NCI-H69 (cell line): ENCODE measurements around the gene KRT33A.

Experiments
- DNase-seq: peaks from one replicate; lab custom pipeline; 2025; lab: John Stamatoyannopoulos, UW

The KRT33A gene

DNA sequence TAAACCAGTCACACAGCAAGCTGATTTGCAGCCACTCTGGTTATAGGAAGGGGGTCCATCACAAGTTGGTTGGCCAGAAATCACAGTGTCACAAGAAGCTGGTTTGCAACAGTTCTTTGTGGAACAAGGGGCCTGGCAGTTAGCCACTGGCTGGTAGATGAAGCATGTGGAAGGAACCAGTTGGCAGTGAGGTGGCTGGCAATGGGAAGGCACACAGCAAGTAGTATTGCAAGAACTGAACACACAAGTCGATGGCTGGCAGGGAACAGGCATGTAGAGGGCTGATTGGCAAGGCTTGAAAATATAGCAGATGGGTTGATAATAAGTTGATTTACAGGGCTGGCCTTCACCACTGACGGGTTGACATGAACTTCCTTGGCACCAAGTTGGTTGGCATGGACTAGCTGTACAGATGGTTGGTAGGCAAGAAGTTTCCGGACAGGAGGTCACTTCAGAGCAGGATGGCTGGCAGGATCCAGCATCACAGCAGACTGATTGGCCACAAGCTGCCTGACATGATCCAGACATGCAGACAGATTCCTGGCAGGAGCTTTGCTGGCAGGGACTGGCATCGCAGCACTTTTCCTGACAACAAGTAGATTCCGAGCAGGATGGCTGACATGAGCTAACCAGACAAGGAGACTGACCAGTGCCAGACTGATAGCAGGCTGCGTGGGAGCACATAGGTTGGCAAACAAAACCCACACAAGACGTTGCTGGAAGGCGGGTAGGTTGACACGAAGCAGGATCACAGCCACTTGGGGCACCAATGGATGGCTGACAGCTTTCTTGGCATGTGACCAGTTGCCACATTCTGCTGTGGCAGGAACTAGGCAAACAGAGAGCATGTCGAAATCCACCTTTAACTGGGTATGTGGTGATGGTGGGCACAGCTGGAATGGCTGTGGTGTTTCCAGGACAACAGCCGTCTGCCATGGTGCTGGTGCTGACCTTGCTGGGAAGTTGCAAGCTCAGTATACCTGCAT lies 48.4 kb downstream of the KRT33A start, which contains the start of gene KRTAP29-1:
Gene KRTAP29-1, minus strand, starts transcription at position 936 of the 986 bp plus-strand sequence. Its CDS starts 0 bp downstream, at position 936.
- no peak for DNase-seq

DNA sequence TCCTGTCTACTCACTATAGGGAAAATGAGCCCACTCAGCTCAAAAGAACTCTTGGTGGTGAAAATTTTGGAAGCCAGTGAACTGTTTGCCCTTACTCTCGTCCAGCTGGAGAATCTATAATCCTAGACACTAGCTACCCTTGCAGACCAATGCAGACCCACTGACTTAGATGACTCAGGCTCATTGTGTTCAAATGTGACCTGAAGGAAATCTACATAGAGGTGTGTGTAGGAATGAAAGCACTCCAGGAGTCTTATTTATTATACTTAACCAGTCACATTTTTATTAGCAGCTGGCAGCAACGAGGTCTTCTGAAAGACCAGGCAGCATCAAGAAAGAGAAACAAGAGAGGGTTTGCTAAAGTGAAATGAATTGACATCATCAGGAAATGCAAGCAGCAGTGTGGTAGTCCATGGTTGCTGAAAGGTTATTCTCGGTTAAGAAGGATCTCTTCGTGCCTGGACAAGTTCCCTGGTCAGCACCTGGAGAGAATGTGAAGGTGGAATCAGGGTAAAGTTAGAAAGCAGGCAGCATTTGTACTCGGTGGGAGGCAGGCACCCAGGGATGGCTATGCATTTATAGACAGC lies 49.3 kb downstream of the KRT33A start:
- DNase-seq, result no peak

- no peak for DNase-seq
These were observed 52.0 kb downstream of the KRT33A start for GRCh38 chr17:41298458-41299135.

DNA sequence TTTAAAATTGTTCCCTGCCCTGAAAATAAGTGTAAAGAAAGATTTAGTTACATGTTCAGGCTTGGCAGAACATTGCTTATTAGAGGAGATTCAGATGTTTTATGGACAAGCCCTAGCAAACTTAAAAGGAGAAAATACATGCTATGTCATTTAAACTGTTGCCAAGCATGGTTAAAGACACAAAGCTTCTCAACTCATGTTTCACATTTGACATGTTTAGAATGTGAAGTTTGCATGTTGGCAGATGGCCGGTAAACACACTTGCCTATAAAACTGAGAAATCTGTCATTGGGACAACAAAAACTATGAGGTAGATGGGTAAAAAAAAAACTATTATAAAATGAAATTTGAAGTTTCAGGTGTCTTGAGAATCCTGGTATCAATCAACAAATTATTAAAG lies 53.8 kb downstream of the KRT33A start:
- DNase-seq, result no peak
